ENCODE measurements around the gene ZNF236.

GRCh38 chr18:76821875-76822505 is 367 bp upstream of the ZNF236 start:
- TF ChIP-seq CTCF (conservative IDR thresholded peaks at IDR 0.05; ENCODE audit: low read length) = no peak
- TF ChIP-seq EZH2phosphoT487 (IDR thresholded peaks at IDR 0.05; ENCODE audit: borderline replicate concordance, low read depth, low read length) = no peak
